ENCODE measurements around the gene KCNH5.

The KCNH5 gene

DNA sequence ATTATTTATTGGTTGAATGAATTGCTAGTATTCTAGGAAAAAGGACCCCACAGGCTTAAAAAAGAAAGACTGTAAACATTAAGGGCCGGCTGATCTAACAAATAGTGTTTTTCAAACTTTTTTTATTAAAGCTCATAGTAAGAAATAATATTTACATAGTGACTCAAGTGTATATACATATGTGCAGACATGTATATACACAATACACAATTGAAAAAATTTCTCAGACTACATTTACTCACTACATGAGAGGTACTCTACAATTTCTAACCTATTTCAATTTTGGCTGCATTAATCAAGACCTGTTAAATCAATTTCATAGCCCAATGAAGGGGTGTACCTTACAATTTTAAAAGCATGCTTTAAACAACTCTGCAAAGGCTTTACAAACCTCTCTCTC is 17.5 kb downstream of the KCNH5 start:
- no peaks in the 10 kb centered on the region for H3K4me1 ChIP-seq (ENCODE audit: insufficient read depth, low read length, severe bottlenecking)
- no peaks in the 10 kb centered on the region for H3K27me3 ChIP-seq (ENCODE audit: insufficient read depth, low read length)
- no peak overlapping the region for H3K4me2 ChIP-seq (ENCODE audit: low read length)
- H3K9me2 ChIP-seq (ENCODE audit: low read depth, low read length): no peaks in the 10 kb centered on the region
- no peak overlapping the region for H3K4me3 ChIP-seq (ENCODE audit: low read depth, low read length, poor library complexity, severe bottlenecking)
- no peak for TF ChIP-seq CTCF (IDR thresholded peaks at IDR 0.05; ENCODE audit: low read length)
- TF ChIP-seq EZH2 (IDR thresholded peaks at IDR 0.05; ENCODE audit: borderline replicate concordance, low read length): no peak
- no peaks in the 10 kb centered on the region for H3F3A ChIP-seq (ENCODE audit: insufficient read depth, low read length)
- no peak overlapping the region for H3K9ac ChIP-seq (ENCODE audit: low read length)
- H3K79me2 ChIP-seq (ENCODE audit: insufficient read depth, low read length): no peaks in the 10 kb centered on the region
- no peaks in the 10 kb centered on the region for H3K36me3 ChIP-seq (ENCODE audit: insufficient read depth, low read length)
- H4K20me1 ChIP-seq (ENCODE audit: insufficient read depth, low read length): no peaks in the 10 kb centered on the region
- no peaks in the 10 kb centered on the region for H3K9me3 ChIP-seq (ENCODE audit: low read length)
- H3K27ac ChIP-seq (ENCODE audit: low read depth, low read length, poor library complexity, severe bottlenecking): no peak overlapping the region
- H2AFZ ChIP-seq (ENCODE audit: low read length): no peak overlapping the region

DNA sequence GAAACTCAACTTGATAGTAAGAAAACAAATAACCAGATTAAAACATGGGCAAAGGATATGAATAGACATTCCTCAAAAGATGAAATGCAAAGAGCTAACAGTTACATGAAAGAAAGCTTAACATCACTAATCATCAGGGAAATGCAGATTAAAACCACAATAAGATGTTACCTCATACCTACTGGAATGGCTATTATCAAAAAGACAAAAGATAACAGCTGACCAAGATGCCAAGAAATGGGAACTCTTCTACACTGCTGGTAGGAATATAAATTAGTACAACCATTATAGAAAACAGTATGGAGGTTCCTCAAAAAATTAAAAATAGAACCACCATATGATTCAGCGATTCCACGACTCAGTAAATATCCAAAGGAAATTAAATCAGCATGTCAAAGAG is 18.8 kb downstream of the KCNH5 start:
- Histone ChIP-seq H3K36me3 (ENCODE audit: insufficient read depth, low read length) (no peaks in the 10 kb centered on the region), H3K4me1 (ENCODE audit: insufficient read depth, low read length, severe bottlenecking) (no peaks in the 10 kb centered on the region), H4K20me1 (ENCODE audit: insufficient read depth, low read length) (no peaks in the 10 kb centered on the region), H3K27ac (ENCODE audit: low read depth, low read length, poor library complexity, severe bottlenecking) (no peak overlapping the region), H2AFZ (ENCODE audit: low read length) (no peak overlapping the region), H3F3A (ENCODE audit: insufficient read depth, low read length) (no peaks in the 10 kb centered on the region), H3K9me3 (ENCODE audit: low read length) (no peaks in the 10 kb centered on the region), H3K9me2 (ENCODE audit: low read depth, low read length) (no peaks in the 10 kb centered on the region), H3K27me3 (ENCODE audit: insufficient read depth, low read length) (no peaks in the 10 kb centered on the region), H3K4me2 (ENCODE audit: low read length) (no peak overlapping the region), H3K79me2 (ENCODE audit: insufficient read depth, low read length) (no peaks in the 10 kb centered on the region), H3K9ac (ENCODE audit: low read length) (no peak overlapping the region), H3K4me3 (ENCODE audit: low read depth, low read length, poor library complexity, severe bottlenecking) (no peak overlapping the region)
- TF ChIP-seq EZH2 (IDR thresholded peaks at IDR 0.05; ENCODE audit: borderline replicate concordance, low read length): no peak
- TF ChIP-seq CTCF (IDR thresholded peaks at IDR 0.05; ENCODE audit: low read length): no peak

DNA sequence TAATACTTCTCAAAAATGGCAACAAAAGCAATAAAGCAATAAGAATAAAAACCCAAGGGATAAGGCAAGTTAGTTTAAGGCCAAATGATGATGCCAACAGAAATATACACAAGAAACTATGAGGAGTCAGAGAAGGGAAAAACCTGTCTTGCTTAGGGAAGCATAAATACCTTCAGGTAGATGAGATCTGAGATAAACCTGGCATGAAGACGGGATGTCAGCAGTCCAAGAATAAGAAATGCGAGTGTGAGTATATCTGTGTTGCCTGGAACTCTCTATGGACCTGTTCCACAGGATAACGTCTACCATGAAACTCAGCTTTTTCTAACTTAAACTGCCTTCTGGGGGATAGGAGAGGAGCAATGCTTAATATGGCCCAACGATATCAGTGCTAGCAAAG is 30.6 kb downstream of the KCNH5 start:
- Histone ChIP-seq H3K4me2 (ENCODE audit: low read length) (no peak overlapping the region), H3K9ac (ENCODE audit: low read length) (no peak overlapping the region), H3K9me2 (ENCODE audit: low read depth, low read length) (no peaks in the 10 kb centered on the region), H3K27me3 (ENCODE audit: insufficient read depth, low read length) (no peaks in the 10 kb centered on the region), H2AFZ (ENCODE audit: low read length) (no peak overlapping the region), H3K27ac (ENCODE audit: low read depth, low read length, poor library complexity, severe bottlenecking) (no peak overlapping the region), H4K20me1 (ENCODE audit: insufficient read depth, low read length) (no peaks in the 10 kb centered on the region), H3K4me1 (ENCODE audit: insufficient read depth, low read length, severe bottlenecking) (no peaks in the 10 kb centered on the region), H3K79me2 (ENCODE audit: insufficient read depth, low read length) (no peaks in the 10 kb centered on the region), H3F3A (ENCODE audit: insufficient read depth, low read length) (no peaks in the 10 kb centered on the region), H3K4me3 (ENCODE audit: low read depth, low read length, poor library complexity, severe bottlenecking) (no peak overlapping the region), H3K36me3 (ENCODE audit: insufficient read depth, low read length) (no peaks in the 10 kb centered on the region), H3K9me3 (ENCODE audit: low read length) (no peaks in the 10 kb centered on the region)
- no peak for TF ChIP-seq EZH2 (IDR thresholded peaks at IDR 0.05; ENCODE audit: borderline replicate concordance, low read length)
- no peak for TF ChIP-seq CTCF (IDR thresholded peaks at IDR 0.05; ENCODE audit: low read length)
